ENCODE results near the gene HAX1.
"Not testable (repeated sequence)": the region's sequence is repeated elsewhere in the genome, so short reads cannot be mapped to it uniquely, and the experiment has no call there.

Gene HAX1

DNA sequence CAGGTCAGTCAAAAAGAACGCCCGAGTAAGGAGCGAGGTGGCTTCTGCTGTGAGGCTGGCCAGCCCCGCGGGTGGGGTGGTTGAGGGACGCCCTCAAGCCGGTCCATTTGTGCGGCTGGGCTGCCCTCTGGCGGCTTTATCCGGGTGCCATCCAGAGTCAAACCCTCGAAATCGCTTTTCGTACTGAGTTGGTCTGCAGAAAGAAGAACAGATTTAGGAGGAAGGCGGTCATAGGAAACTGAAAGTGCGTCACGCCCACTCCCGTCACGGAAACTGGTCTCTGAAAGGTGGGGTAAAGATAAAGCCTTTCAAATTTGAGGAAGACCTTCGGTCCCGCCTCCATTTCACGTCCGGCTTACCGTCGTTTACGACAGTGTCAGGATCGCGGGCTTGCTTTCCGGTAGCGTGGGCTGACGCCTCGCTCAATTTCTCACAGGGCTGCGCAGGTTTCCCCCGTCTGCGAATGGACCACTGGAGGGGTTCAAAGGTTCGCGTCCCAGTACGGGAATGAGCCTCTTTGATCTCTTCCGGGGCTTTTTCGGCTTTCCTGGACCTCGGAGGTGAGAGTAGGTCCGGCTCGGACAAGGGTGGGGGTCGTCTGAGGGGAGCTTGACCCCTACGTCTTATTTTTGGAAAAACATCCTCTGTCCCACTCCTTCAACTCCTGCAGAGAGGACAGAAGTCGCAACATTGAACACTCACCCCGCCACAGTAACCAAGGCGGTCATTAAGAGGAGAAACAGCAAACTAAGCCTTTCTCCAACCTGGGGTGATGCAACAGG is at the start of gene HAX1:
HAX1 (plus strand) TSS at position 413 of the 782 bp plus-strand sequence; CDS start at position 508, 95 bp downstream.
- DNase-seq (ENCODE audit: extremely low read depth in 1 of 2, low read depth in 1 of 2), result peak; percentile 91 to 97

DNA sequence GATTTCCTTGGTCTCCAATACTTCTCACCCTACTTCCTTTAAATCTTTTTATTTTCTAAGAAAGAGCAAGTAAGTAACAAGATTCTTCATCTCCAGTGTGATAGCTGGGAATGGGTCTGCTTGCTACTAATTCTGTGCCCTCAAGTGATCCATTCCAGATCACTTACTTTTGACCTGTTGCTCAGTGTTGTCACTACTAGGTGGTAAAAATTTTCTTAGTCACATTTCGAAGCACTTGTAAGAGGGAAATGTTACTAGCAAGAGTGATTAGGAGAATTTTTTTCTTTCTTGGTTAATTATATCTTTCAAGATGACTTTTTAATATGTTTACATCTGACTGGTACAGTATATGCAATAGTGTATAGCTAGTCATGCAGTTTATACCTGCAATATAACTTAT is 49.5 kb upstream of the HAX1 start:
- no peak for DNase-seq (ENCODE audit: extremely low read depth in 1 of 2, low read depth in 1 of 2)

DNA sequence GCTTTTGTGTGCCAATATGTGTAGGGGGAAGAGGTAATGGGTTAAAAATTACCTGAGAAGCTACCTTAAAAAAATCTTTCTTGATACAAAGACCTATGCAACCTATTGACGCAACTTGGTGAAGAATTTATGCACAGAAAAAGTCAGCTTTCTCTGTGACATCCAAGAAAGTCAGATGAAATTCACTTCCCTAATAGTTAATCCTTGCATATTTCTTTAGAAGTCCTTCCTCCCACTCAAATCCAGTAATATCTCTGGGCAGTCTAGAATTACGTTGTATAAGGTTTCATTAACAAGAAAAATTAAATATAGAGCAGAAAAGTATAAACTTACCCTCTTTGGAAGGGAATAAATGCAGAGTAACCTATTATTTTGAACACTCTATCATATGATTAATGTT is 48.8 kb upstream of the HAX1 start:
- DNase-seq (ENCODE audit: extremely low read depth in 1 of 2, low read depth in 1 of 2), result no peak

DNA sequence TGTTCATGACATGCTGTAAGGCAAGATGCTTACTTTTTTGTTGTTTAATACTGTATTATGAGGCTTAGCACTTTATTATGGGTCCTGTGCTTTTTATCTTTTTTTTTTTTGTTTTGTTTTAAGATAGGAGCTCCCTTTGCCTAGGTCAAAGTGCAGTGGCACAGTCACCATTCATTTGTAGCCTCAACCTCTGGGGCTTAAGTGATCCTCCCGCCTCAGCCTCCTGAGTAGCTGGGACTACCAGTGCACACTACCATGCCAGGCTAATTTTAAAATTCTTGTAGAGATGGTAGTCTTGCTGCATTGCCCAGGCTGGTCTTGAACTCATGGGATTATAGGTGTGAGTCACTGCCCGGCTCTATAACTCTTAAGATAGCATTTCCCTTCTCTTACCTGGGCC is 47.1 kb upstream of the HAX1 start:
- DNase-seq (ENCODE audit: extremely low read depth in 1 of 2, low read depth in 1 of 2), result no peak

DNA sequence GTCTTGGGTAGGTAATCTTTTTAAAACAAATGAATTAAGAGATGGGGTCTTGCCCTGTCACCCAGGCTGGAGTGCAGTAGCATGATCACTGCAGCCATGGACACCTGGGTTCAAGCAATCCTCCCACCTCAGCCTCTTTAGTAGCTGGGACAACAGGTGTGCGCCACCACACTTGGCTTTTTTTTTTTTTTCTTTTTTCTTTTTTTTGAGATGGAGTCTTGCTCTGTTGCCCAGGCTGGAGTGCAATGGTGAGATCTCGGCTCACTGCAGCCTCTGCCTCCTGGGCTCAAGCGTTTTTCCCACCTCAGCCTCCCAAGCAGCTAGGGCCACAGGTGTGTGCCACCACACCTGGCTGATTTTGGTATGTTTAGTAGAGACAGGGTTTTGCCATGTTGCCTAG is 41.3 kb upstream of the HAX1 start:
- DNase-seq (ENCODE audit: extremely low read depth in 1 of 2, low read depth in 1 of 2), result not testable (repeated sequence)

DNA sequence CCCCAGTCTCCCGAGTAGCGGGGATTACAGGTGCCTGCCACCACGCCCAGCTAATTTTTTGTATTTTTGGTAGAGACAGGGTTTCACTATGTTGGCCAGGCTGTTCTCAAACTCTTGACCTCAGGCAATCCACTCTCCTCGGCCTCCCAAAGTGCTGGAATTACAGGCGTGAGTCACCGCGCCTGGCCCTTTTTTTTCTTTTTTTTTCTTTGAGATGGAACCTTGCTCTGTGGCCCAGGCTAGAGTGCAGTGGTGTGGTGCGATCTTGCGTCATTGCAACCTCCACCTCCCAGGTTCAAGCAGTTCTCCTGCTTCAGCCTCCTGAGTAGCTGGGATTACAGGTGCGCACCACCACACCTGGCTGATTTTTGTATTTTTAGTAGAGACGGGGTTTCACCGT is 39.3 kb upstream of the HAX1 start:
- not testable (repeated sequence) for DNase-seq (ENCODE audit: extremely low read depth in 1 of 2, low read depth in 1 of 2)

DNA sequence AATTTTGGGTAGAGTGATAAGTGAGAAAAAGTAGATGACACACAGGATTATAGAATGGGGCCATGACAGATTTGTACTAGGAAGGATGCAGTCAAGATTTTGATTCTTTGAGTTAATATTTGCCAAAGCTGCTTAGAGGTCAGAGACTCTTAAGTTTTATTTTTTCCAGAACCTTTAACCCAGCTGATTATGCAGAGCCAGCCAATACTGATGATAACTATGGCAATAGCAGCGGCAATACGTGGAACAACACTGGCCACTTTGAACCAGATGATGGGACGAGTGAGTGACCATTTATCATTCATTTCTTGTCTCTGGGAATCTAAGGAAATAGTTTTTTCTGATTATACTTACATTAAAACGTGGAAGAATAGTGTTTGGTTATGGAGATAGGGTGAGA is 35.6 kb upstream of the HAX1 start:
- no peak for DNase-seq (ENCODE audit: extremely low read depth in 1 of 2, low read depth in 1 of 2)

DNA sequence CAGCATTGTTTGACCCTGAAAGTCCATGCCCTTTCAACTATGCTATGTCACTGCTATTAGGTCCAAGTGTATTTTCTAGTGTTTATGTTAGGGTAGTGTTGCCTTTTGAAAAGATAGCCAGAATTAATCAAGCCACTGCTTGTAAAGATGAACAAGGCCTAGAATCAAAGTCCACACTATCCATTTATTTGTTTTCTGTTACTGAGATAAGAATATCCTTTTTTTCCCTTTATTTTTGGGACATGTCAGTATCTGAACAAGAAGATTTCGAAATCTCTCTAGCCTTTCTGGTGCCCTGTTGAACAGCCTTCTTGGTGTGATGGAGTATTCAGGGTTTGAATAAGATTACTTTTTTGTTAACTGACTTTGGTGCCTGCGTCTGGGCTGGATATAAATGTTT is 35.0 kb upstream of the HAX1 start:
- no peak for DNase-seq (ENCODE audit: extremely low read depth in 1 of 2, low read depth in 1 of 2)

DNA sequence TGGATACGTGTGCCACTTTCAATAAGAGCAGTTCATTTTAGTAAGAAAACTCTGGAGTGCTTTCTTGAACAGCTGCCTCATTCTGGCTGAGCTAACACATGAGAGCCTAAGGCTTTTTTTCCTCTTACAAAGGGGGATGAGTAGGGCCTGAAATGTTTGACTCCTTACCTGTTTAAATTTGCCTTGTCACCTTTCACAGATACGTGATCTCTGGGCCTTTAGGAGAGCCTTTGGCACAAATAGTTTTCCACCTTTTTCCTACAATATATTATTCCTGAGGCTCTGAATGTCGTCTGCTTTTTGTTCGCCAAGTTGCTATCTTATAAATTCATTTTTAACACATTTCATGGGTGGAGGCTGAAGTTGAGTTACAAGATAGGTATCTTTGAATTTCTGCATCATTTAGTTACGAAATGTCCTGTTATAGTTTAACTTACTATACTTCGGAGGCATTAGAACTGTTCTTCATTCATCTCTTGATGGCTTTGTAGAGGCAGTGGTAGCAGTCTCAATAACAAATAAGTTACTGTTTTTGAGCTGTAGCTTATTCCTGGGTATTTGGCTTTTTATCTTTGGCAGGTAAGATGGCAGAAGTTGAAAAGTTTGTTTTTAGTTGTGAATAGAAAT is 34.4 kb upstream of the HAX1 start:
- no peak for DNase-seq (ENCODE audit: extremely low read depth in 1 of 2, low read depth in 1 of 2)

DNA sequence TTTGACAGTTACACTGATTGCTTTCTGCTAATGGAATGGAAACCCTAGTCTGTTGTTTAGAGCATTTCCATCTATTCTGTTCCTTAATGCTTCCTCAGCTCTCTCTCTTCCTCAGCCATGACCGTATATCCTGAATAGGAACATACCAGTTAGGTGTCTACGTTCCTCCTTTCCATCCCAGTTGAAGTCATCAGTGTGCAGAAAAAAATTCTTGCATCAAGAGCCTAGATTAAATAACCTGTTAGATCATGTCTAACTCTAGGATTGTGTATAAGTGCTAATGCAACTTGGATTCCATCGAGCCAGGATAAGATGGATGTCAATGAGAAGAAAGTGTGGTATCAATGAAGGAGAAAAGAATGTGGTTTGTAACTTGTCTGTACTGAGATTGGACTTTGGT is 32.9 kb upstream of the HAX1 start:
- DNase-seq (ENCODE audit: extremely low read depth in 1 of 2, low read depth in 1 of 2), result no peak

DNA sequence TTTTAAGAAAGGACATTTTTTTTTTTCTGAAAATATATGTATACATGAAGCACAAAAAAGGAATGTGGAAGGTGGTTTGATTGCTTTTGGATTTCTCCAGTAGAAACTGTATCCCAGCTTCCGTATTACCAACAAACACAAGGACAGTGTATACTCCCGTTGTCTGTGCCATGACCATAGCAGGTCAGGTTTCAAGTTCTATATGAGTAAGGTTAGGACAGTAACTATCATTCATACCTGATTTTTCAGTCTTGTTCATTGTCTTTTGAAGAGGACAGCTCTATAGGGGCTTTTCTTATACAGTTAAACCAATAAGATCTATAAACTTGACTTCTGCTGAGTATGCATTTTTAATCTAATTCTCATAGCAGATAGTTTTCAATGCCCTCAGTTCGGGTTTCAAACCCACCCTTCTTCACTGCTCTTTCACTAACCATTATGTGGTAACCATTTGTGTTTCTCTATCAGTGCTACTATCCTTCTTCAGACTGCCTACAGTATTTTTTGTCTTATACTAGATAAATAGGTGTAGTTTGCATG is 32.1 kb upstream of the HAX1 start:
- DNase-seq (ENCODE audit: extremely low read depth in 1 of 2, low read depth in 1 of 2), result no peak

DNA sequence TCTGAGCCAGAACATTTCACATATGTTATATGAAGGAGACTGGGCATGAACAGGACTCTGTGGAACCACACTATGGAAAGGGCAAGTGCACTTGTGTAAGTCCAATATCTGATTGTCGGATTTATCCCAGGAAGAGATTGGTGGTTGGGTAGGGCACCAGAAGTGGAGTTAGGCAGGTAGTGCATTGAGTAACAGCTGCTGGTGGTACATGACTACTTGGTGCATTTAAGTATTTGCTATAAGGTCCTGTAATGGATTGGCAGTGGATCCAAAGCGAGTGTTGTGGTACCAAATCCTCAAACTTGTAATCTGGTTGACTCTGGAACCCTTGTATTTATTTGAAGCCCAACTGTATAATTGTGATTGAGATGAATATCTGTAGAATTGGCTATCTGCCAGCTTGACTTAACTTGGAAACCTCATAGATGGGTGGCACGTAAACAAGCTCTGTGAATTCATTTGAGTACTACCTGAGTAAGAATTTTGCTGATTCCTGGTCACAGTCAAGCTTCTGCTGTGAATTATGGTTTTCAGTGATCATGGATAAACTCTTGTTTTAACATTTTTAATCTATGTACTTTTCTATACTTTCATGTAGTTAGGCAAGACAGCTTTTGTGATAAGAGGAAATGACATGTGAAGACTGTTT is 30.6 kb upstream of the HAX1 start:
- DNase-seq (ENCODE audit: extremely low read depth in 1 of 2, low read depth in 1 of 2), result no peak

DNA sequence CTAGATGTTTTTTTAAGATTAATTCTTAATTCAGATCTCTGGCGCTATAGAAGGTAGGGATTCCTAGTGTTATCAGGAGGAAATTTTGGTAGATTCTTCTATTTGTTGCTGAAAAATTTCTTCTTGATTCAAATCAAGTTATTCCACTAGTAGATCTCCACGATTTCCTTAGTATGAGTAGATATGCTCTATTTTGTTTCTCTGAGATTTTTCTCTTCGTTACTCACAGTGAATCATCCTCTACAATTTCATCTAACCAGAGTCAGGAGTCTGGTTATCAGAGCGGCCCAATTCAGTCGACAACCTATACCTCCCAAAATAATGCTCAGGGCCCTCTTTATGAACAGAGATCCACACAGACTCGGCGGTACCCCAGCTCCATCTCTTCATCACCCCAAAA is 18.8 kb upstream of the HAX1 start:
- DNase-seq (ENCODE audit: extremely low read depth in 1 of 2, low read depth in 1 of 2), result no peak

DNA sequence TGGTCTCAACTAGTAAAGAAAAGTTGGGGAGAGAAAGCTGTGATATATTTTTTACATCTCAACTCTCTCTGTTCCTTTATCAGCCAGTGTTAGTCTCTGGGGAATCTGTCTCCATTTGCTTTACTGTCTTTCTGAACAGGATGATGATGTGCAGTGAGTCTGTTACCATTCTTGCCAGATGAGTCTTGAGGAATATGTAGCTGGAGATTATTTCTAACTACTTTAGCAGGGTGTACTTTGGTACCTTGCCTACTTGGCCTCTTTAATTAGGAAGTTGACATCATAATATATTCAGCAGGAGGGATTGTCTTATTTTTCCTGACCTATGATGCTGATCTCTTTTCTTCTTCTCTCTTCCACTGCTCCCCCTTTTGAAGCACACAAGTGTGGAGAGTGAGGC is 15.7 kb upstream of the HAX1 start:
- DNase-seq (ENCODE audit: extremely low read depth in 1 of 2, low read depth in 1 of 2), result no peak

DNA sequence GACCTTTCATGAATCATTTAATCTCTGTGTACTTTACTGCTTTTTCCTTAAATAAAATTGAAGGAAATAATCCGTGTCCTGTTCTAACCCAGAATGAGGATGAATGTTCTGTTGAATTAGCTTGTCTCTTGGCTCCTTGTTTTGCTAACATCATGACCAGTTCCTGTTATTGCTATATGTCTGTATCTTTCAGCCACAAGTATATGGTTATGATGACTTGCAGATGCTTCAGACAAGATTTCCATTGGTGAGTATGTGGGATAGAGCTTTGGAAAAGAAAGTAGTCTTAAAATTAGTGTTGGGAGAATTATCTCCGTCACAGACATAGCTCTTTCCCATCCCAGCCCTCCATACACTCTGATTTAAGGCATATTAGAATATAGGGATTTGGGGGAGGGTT is 13.6 kb upstream of the HAX1 start:
- DNase-seq (ENCODE audit: extremely low read depth in 1 of 2, low read depth in 1 of 2), result no peak

DNA sequence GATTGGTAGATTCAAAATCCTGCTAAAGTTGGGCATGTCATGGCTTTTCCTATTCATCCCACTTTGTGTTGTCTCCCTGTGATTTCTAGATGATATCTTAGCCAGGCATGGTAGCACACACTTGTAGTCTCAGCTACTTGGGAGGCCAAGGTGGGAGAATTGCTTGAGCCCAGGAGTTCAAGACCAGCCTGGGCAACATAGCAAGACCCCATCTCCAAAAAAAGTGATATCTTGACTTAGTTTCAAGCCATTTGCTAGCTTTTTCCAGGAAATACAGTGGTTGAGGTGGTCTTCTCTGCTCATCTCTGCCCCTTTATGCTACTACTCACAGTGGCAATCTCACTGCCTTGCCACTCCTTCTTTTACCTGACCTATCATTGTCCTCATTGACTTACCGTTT is 12.3 kb upstream of the HAX1 start:
- no peak for DNase-seq (ENCODE audit: extremely low read depth in 1 of 2, low read depth in 1 of 2)

DNA sequence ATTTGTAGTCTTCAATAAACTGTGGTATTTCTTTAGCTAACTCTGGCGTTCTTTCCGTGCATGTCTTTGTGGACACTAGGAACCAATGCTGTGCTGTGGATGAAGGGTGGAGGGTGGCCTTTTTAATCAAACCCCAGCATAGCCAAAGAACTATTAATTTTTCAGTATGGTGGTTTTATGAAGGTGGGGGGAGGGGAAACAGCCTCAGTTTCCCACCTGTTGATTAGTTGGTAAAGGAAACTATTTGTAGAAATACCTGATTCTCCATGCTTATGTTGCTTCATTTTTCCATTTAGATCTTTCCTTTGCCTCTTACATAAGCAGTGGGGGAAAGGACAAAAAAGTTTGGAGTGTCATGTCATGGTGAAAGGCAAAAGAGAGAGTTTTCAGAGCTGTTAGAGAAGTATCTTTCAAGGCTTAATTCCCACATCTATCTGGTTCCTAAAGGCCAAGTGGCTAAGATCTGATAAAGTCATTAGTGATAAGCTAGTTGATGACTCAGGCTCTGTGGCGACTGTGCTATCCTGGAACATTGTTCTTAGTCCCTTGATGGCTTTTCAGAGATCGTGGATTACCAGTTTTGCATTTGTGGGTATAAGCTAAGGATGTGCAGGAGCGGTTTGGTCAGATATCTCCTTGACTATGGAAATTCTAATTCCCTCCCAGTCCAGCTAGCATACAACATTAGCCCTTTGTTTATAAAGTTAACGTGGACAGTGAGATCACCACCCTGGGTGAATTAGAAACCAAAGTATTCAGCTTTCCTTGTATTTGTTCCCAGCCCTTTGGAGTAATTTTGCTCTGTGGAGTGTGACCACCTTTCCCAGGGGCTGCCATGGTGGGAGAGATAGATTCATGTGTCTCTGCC is 8.7 kb upstream of the HAX1 start:
- no peak for DNase-seq (ENCODE audit: extremely low read depth in 1 of 2, low read depth in 1 of 2)

DNA sequence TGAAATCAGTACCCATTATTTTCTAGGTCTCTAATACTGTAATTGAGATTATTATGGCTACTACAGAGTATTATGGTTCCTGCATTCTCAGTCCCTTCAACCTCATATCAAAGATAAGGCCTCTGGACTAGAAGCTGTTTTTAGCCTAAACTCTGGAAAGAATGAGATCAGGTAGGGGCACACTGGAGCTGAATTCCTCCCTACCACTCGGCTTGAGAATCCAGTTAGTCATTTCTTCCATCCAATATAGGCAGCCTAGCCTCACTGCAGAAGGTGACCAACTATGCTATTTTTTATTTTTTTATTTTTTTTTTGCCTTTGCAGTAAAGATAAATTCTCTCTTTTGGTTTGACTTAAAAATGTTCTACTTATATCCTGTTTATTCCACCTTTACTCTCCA is 8.0 kb upstream of the HAX1 start:
- DNase-seq (ENCODE audit: extremely low read depth in 1 of 2, low read depth in 1 of 2), result no peak

DNA sequence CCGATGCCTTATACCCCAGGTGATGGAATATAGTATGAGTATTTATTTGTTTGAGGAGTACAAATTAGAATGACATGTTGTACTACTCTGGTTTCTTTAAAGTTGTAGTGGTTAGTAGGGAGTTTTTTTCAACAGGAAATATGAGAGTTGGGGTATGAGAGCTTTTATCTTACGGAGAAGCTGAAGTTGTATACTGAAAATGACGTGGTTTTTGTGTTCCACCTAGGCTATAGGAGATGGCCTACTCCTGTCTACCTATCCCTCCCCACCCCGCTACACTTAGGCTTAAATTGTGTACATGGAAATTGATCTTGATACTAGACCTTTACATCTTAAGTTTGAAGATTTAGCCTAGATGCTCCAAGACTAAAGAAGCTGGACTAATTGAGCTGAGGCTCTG is 6.8 kb upstream of the HAX1 start:
- no peak for DNase-seq (ENCODE audit: extremely low read depth in 1 of 2, low read depth in 1 of 2)

DNA sequence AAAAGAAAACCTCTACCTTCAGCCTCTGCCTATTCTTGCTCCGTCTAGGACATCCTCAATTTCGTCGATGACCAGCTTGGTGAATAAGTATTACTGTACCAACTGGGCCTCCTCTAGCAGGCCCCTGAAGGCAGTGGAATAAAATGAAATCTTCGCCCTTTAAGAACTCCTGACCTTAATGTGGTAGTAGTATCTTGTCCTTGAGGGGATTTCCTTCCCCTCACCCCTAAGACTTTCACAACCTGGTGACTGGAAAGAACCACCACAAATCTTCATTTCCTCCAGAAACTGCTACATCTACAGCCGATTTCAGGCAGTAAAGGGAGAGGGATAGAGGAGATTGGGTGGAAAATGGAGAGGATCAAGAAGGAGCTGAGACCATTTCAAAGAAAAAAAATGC is 1.6 kb upstream of the HAX1 start:
- DNase-seq (ENCODE audit: extremely low read depth in 1 of 2, low read depth in 1 of 2), result no peak

DNA sequence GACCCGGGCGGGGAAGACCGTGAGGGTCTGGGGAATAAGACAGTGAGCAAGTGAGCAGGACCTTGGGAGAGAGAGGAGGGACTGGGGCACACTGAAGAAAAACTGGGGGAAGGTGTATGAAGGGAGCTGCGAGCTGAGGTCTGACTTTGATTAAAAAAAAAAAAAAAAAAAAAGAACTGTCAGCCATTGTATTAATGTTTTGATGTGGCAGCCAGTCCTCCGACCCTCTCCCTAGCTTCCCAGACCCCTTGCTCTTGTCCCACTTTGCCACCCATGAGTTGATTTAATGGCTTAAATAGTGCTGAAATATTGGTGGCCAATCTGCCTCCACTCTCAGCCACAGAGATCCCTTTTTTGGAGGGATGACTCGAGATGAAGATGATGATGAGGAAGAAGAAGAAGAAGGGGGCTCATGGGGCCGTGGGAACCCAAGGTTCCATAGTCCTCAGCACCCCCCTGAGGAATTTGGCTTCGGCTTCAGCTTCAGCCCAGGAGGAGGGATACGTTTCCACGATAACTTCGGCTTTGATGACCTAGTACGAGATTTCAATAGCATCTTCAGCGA is 652 bp downstream of the HAX1 start:
- DNase-seq (ENCODE audit: extremely low read depth in 1 of 2, low read depth in 1 of 2), result no peak
